ENCODE results near the gene RESP18. TPM values are rescaled to one million over a fixed set of nuclear protein-coding genes. Genes with fewer than 3 reads are reported as not detected.

RESP18 gene
- total and polyA plus RNA-seq, 9 donors, result not detected

- no peaks in the 10 kb centered on the region for H3K36me3 ChIP-seq
- H3K27me3 ChIP-seq, result no peaks in the 10 kb centered on the region
- no peaks in the 10 kb centered on the region for H3K9me3 ChIP-seq
- DNase-seq, result no peak
- intact Hi-C loops (cut with DNase I), result no loop called here
- peaks cover 6% of the 10 kb centered on the region for H3K4me1 ChIP-seq (ENCODE audit: insufficient read depth)
- TF ChIP-seq, protein P1, sequence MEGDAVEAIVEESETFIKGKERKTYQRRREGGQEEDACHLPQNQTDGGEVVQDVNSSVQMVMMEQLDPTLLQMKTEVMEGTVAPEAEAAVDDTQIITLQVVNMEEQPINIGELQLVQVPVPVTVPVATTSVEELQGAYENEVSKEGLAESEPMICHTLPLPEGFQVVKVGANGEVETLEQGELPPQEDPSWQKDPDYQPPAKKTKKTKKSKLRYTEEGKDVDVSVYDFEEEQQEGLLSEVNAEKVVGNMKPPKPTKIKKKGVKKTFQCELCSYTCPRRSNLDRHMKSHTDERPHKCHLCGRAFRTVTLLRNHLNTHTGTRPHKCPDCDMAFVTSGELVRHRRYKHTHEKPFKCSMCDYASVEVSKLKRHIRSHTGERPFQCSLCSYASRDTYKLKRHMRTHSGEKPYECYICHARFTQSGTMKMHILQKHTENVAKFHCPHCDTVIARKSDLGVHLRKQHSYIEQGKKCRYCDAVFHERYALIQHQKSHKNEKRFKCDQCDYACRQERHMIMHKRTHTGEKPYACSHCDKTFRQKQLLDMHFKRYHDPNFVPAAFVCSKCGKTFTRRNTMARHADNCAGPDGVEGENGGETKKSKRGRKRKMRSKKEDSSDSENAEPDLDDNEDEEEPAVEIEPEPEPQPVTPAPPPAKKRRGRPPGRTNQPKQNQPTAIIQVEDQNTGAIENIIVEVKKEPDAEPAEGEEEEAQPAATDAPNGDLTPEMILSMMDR (IDR thresholded peaks at IDR 0.05), result no peak
- no peak for TF ChIP-seq EP300 (IDR thresholded peaks at IDR 0.05)
- TF ChIP-seq POLR2A (IDR thresholded peaks at IDR 0.05), result no peak
- H3K27ac ChIP-seq, result no peak overlapping the region
- 75 to 87% (median 87%) methylated on average over 17 of the region's 17 CpGs for WGBS, 3 donors
- H3K4me3 ChIP-seq, result no peak overlapping the region
Measured at GRCh38 chr2:219282943-219283581, 49.5 kb downstream of the RESP18 start.

DNA sequence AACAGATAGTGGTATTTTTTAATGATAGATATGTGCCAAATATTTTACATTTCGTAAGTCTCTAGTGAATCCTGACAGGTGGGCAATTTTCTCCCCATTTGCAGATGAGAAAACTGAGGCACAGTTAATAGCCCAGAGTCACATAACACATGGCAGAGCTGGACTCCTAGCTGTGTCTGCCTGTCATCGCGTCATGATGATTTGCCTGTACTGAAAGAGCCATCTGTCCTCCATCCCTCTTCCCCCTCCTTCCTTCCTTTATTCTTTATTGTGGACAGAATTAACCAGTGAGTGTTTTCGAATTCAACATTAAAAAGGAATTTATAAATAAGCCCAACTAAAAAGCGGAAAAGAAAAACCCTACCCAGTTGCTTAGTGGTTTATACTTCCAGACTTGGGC lies 50.2 kb downstream of the RESP18 start:
- Histone ChIP-seq H3K36me3 (no peaks in the 10 kb centered on the region), H3K4me3 (no peak overlapping the region), H3K4me1 (ENCODE audit: insufficient read depth) (peaks cover 12% of the 10 kb centered on the region), H3K27ac (no peak overlapping the region), H3K9me3 (no peaks in the 10 kb centered on the region), H3K27me3 (no peaks in the 10 kb centered on the region)
- TF ChIP-seq POLR2A (IDR thresholded peaks at IDR 0.05), result no peak
- TF ChIP-seq EP300 (IDR thresholded peaks at IDR 0.05), result no peak
- TF ChIP-seq, protein P1 (IDR thresholded peaks at IDR 0.05), result no peak
- no peak for DNase-seq
- intact Hi-C loops (cut with DNase I), result no loop called here
- WGBS, 3 donors, result 78 to 84% (median 80%) methylated on average over 5 of the region's 5 CpGs

DNA sequence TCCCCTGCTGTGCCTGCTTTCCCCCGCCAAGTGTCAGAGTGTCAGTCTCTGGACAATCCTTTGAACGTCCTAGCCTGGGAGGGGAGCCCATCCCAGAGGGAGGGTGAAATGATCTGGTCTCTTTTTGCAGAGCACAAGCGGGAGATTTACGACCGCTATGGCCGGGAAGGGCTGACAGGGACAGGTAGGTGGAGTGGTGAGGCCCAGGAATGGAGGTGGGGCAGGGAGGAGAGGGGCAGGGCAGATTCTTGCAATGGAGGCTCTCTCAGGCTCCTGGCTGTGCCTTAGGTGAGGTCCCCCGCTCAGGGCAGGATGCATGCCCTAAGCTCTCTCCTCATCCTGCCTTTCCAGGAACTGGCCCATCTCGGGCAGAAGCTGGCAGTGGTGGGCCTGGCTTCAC lies 51.0 kb downstream of the RESP18 start:
- H3K36me3 ChIP-seq, result no peaks in the 10 kb centered on the region
- TF ChIP-seq, protein P1 (IDR thresholded peaks at IDR 0.05), result no peak
- TF ChIP-seq POLR2A (IDR thresholded peaks at IDR 0.05) (no peak), EP300 (IDR thresholded peaks at IDR 0.05) (no peak)
- H3K4me1 ChIP-seq (ENCODE audit: insufficient read depth), result peaks cover 12% of the 10 kb centered on the region
- peak in 1 of 5 donors; percentile 36 for DNase-seq
- 83 to 84% (median 84%) methylated on average over 8 of the region's 8 CpGs for WGBS, 3 donors
- H3K27me3 ChIP-seq, result no peaks in the 10 kb centered on the region
- no peak overlapping the region for H3K4me3 ChIP-seq
- intact Hi-C loops (cut with DNase I), result no loop called here
- H3K27ac ChIP-seq, result peak overlapping the region in 1 of 2 donors; percentile 34
- no peaks in the 10 kb centered on the region for H3K9me3 ChIP-seq

- Histone ChIP-seq H3K4me3 (no peak overlapping the region), H3K36me3 (no peaks in the 10 kb centered on the region), H3K9me3 (no peaks in the 10 kb centered on the region), H3K4me1 (ENCODE audit: insufficient read depth) (peaks cover 8% of the 10 kb centered on the region), H3K27ac (peak overlapping the region; percentile 98), H3K27me3 (no peaks in the 10 kb centered on the region)
- no peak for TF ChIP-seq EP300 (IDR thresholded peaks at IDR 0.05)
- TF ChIP-seq, protein P1 (IDR thresholded peaks at IDR 0.05), result no peak
- no peak for TF ChIP-seq POLR2A (IDR thresholded peaks at IDR 0.05)
- no peak for DNase-seq
- intact Hi-C loops (cut with DNase I), result no loop called here
- WGBS, 3 donors, result 86 to 95% (median 93%) methylated on average over 4 of the region's 4 CpGs
Measured at GRCh38 chr2:219280651-219281050, 51.9 kb downstream of the RESP18 start.

Measured in ovary (tissue), 9 donors.